Lung (tissue), 12 donors: ENCODE results near the gene WAS. TPM values are rescaled to one million over a fixed set of nuclear protein-coding genes. Genes with fewer than 3 reads are reported as not detected.
"Not testable (repeated sequence)": the region's sequence is repeated elsewhere in the genome, so short reads cannot be mapped to it uniquely, and the experiment has no call there.

Experiments used
- ATAC-seq: fragments of 200-7000 bp; cut with Tn5 transposase; one replicate; pipeline ENCODE4 v1.9.1; 2020; ENCODE audit warnings: moderate number of reproducible peaks; ENCODE audit not compliant: insufficient read depth, low FRiP score
- DNase-seq, 3 donors: peaks; one replicate each; pipeline ENCODE4 v3.0.0-alpha.2; 2013 to 2017
- H3K27ac ChIP-seq, 2 donors: one replicate each; pipeline ENCODE4 v1.5.1; 2013; ENCODE audit warnings: mild to moderate bottlenecking in 2 of 2, moderate library complexity in 2 of 2, control low read depth in 1 of 2, inconsistent platforms in 1 of 2, low read depth in 1 of 2, low read length in 1 of 2
- H3K27me3 ChIP-seq, 3 donors: one replicate each; pipeline ENCODE4 v1.5.1; 2013; ENCODE audit warnings: low read length in 2 of 3; ENCODE audit not compliant: control insufficient read depth in 3 of 3, insufficient read depth in 3 of 3
- H3K36me3 ChIP-seq, 4 donors: one replicate each; pipeline ENCODE4 v1.5.1; 2013; ENCODE audit warnings: low read length in 4 of 4, mild to moderate bottlenecking in 1 of 4, moderate library complexity in 1 of 4; ENCODE audit not compliant: control insufficient read depth in 4 of 4, insufficient read depth in 4 of 4
- H3K4me1 ChIP-seq, 5 donors: one replicate each; pipeline ENCODE4 v1.5.1; 2013; ENCODE audit warnings: low read length in 5 of 5, mild to moderate bottlenecking in 2 of 5, moderate library complexity in 1 of 5; ENCODE audit not compliant: control insufficient read depth in 5 of 5, insufficient read depth in 5 of 5
- H3K4me3 ChIP-seq: one replicate; pipeline ENCODE4 v1.5.1; 2013; ENCODE audit warnings: mild to moderate bottlenecking, control low read depth, moderate library complexity
- H3K9ac ChIP-seq, 2 donors: one replicate each; pipeline ENCODE4 v1.5.1; 2013; ENCODE audit warnings: low read length in 2 of 2, control low read depth in 1 of 2; ENCODE audit not compliant: insufficient read depth in 1 of 2
- H3K9me3 ChIP-seq, 4 donors: one replicate each; pipeline ENCODE4 v1.5.1; 2013; ENCODE audit warnings: low read length in 3 of 4, mild to moderate bottlenecking in 1 of 4, moderate library complexity in 1 of 4; ENCODE audit not compliant: control insufficient read depth in 4 of 4, insufficient read depth in 3 of 4
- CTCF ChIP-seq: IDR thresholded peaks from 2 replicates; pipeline ENCODE4 v1.5.1; 2012; ENCODE audit warnings: mild to moderate bottlenecking; ENCODE audit errors: control extremely low read depth, extremely low read depth
- WGBS, 2 donors: extraction: QIAGEN DNeasy Blood & Tissue Kit; methylation state at CpG; one replicate each; pipeline ENCODE4 v1.1.7; 2013; 5-methylcytosine and 5-hydroxymethylcytosine counted together
- polyA plus RNA-seq, 2 donors: library from polyadenylated mRNA; stranded (reverse); fragments of 200-250 nt; gene quantifications; one replicate each; pipeline ENCODE4 v1.2.1, GENCODE V29; 2013
- total RNA-seq, 2 donors: library from RNA; depleted of rRNA in 1 of 2; stranded (reverse); fragments of >200 nt in 1 of 2; gene quantifications; one replicate each; pipeline ENCODE4 v1.2.1, GENCODE V29; 2014 to 2021
- donor health status: control.
- donor health status: control.
- donor health status: Bipolar disorder and iron deficiency.
- donor health status: healthy.
- donor health status: DM: yes; HTN: yes; CAD: no.

The WAS gene
- total and polyA plus RNA-seq, 4 donors = 8.1 to 61.5 (median 26.0) TPM

GRCh38 chrX:48689208-48689920 lies 5.8 kb downstream of the WAS start:
- Histone ChIP-seq H3K27me3 (peaks cover 0 to 8% (median 0%) of the 10 kb centered on the region in 3 donors), H3K9ac (no peak overlapping the region), H3K4me3 (no peak overlapping the region), H3K36me3 (no peaks in the 10 kb centered on the region), H3K27ac (no peak overlapping the region), H3K4me1 (no peaks in the 10 kb centered on the region), H3K9me3 (no peaks in the 10 kb centered on the region)
- DNase-seq (no peak), ATAC-seq (no peak)
- no peak for TF ChIP-seq CTCF
- WGBS, 2 donors = 60 to 85% methylated on average over 9 to 11 of the region's 11 CpGs

- DNase-seq, H3K4me3 ChIP-seq, H3K9ac ChIP-seq, H3K36me3 ChIP-seq, H3K27ac ChIP-seq, H3K4me1 ChIP-seq, H3K9me3 ChIP-seq, ATAC-seq: not testable (repeated sequence)
- 78 to 79% methylated on average over 5 of the region's 5 CpGs for WGBS, 2 donors
- peaks cover 0 to 11% (median 0%) of the 10 kb centered on the region in 3 donors for H3K27me3 ChIP-seq
Measured at GRCh38 chrX:48691746-48692145, 8.1 kb downstream of the WAS start.

GRCh38 chrX:48694776-48695533 lies 11.4 kb downstream of the WAS start:
- no peak for TF ChIP-seq CTCF

GRCh38 chrX:48695534-48695896 lies 11.9 kb downstream of the WAS start:
- Histone ChIP-seq H3K9ac (peak overlapping the region; percentile 71 to 91), H3K9me3 (no peaks in the 10 kb centered on the region), H3K4me3 (no peak overlapping the region), H3K27me3 (peaks cover 0 to 11% (median 0%) of the 10 kb centered on the region in 3 donors), H3K4me1 (peaks cover 0 to 15% (median 0%) of the 10 kb centered on the region in 5 donors), H3K36me3 (peaks cover 1 to 6% (median 4%) of the 10 kb centered on the region in 4 donors), H3K27ac (peak overlapping the region; percentile 85 to 96)
- ATAC-seq = no peak
- DNase-seq = no peak
- TF ChIP-seq CTCF = no peak
- WGBS, 2 donors = 51 to 63% methylated on average over 14 of the region's 14 CpGs

More at GRCh38 chrX:48694776-48695533, 11.4 kb downstream of the WAS start:
- ATAC-seq (no peak), DNase-seq (peak in 2 of 3 donors; percentile 21 to 38)
- no peak overlapping the region for H3K4me3 ChIP-seq
- 47 to 50% methylated on average over 13 to 15 of the region's 15 CpGs for WGBS, 2 donors
- H3K4me1 ChIP-seq = peaks cover 0 to 15% (median 0%) of the 10 kb centered on the region in 5 donors
- H3K27ac ChIP-seq = peak overlapping the region in 1 of 2 donors; percentile 96
- peaks cover 0 to 3% (median 0%) of the 10 kb centered on the region in 4 donors for H3K36me3 ChIP-seq
- H3K9ac ChIP-seq = no peak overlapping the region
- no peaks in the 10 kb centered on the region for H3K9me3 ChIP-seq
- H3K27me3 ChIP-seq = peaks cover 0 to 11% (median 0%) of the 10 kb centered on the region in 3 donors
